DMS153 (cell line): Measurements from ENCODE around the gene PRKAG1.

Source experiments
- DNase-seq: peaks from one replicate; lab custom pipeline; 2025; lab: John Stamatoyannopoulos, UW

The PRKAG1 gene

GRCh38 chr12:48966177-48966895 is 52.2 kb downstream of the PRKAG1 start:
- DNase-seq: no peak

GRCh38 chr12:48965298-48965838 is 53.2 kb downstream of the PRKAG1 start:
- DNase-seq: no peak

DNA sequence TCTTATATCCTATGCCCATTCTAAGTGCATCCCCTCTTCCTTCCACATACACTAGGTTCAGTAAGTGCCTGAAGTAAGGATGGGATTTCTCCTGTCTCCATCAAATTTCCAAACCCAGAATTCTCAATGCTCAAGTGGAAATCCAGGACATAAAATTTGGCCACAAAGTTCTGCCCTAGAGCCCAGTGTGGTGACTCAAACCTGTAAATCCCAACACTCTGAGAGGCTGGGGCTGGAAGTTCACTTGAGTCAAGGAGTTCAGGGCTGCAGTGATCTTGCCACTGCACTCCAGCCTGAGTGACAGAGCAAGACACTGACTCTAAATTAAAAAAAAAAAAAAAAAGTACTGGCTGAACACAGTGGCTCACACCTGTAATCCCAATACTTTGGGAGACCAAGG is 56.8 kb downstream of the PRKAG1 start:
- no peak for DNase-seq

DNA sequence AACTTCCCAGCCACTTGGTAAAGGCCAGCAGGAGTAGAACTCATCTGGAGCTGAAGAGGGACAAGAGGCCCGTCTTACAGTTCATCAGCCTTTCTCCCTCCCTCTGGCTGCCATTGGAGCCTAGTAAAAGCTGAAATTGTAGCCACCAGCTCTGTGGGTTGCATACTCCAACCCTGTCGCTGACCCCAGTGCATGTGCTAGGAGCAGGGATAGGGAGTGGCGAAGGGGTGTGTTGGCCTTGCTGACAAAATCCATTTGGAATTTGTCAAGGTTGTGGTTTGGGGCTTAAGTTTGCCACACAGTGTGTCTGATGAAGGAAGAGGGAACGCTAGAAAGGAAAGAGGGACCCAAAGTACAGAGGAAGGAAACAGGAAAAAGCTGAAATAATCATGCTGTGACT is 57.2 kb downstream of the PRKAG1 start:
- DNase-seq: no peak

- DNase-seq: no peak
Observed at GRCh38 chr12:48960834-48961233, 57.7 kb downstream of the PRKAG1 start.

GRCh38 chr12:48958049-48958388 is 60.6 kb downstream of the PRKAG1 start:
- DNase-seq: no peak

DNA sequence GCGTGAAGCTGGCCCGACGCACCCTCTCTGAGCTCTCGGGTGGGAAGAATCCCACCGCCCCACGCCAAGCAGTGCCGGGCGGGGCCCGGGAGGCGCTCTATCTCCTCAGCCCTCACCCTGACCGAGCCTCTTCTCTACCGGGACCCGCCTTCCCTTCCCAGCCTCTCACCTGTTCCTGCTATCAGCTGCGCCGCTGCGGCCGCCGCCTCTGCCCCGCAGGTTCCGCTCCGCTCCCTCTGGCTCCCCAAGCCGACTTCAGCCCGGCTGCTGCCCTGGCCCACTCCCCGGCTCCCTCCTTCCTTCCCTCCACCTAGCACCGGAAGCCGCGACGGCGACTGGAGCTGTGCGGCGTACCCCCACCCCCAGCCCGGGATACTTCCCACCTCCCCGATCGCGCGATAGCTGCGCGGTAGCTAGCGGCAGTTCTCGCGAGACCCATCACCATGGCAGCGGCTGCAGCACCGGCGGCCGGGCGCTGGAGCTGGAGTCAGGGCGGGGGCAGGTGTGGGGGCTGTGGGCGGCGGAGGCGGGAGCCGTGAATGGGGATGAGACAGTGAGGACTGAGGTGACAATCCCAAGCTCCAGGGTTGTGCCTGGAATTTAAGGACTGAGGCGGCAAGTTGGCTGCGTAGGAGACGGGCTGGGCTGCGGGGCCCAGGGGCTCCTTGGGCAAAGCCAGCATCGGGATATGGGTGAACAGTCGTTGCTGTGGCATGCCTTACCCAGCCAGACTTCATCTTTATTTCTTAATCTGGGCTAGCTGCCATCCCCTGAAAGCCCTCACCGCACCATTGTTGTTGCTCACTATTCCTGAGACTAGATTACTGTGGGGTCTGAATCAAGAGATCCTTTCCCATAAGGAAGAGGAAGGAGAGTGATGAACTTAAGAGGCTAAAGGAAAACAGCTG is 61.2 kb downstream of the PRKAG1 start, which contains the start of gene ARF3:
Gene ARF3 (minus strand): TSS at position 347 of the 908 bp plus-strand sequence. CDS start 16,392 bp downstream, outside the sequence.
- DNase-seq: peak; percentile 89

GRCh38 chr12:48956279-48957140 is 62.1 kb downstream of the PRKAG1 start:
- peak; percentile 68 for DNase-seq

GRCh38 chr12:48954841-48955501 is 63.6 kb downstream of the PRKAG1 start:
- no peak for DNase-seq

- no peak for DNase-seq
Observed at GRCh38 chr12:48954061-48954460, 64.5 kb downstream of the PRKAG1 start.

DNA sequence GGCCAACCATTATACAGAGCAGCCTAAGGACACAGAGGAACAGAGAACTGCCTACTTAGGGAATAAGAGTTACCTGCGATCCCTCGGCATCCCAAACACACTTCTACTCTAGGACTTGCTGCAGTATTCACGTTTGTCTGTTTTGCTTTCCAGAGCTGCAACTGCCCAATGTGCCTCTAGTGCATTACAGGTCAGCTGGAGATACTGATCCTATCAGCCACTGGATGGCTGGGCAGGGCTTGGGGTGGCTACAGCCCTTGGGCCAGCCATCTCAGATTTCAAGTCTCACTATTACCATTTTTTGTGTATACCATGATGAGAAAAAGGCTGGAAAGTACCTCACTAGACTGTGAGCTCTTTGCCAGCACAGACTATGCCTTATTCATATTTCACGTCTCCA is 65.9 kb downstream of the PRKAG1 start:
- DNase-seq: no peak
